NT2/D1 (cell line): ENCODE data around the gene TWF1.
A peak's percentile ranks its signal among the peaks of the same experiment; 100 is the strongest.

Experiments
- DNase-seq: peaks from one replicate; pipeline ENCODE4 v3.0.0-alpha.2; 2011; ENCODE audit warnings: low read depth, low spot score
- H3K27me3 ChIP-seq: 2 replicates; pipeline ENCODE4 v1.6.0; 2011; ENCODE audit warnings: mild to moderate bottlenecking; ENCODE audit not compliant: insufficient read length, insufficient read depth
- H3K36me3 ChIP-seq: 2 replicates; pipeline ENCODE4 v1.6.1; 2011; ENCODE audit warnings: mild to moderate bottlenecking, low read length, mixed read lengths; ENCODE audit not compliant: insufficient read depth, insufficient read length
- H3K4me1 ChIP-seq: 2 replicates; pipeline ENCODE4 v1.5.1; 2011; ENCODE audit not compliant: insufficient read depth, insufficient read length
- H3K4me3 ChIP-seq: 2 replicates; pipeline ENCODE4 v1.5.1; 2011; ENCODE audit warnings: low read depth; ENCODE audit not compliant: insufficient read length
- H3K9ac ChIP-seq: 2 replicates; pipeline ENCODE4 v1.6.0; 2011; ENCODE audit warnings: low read depth; ENCODE audit not compliant: insufficient read length
- H3K9me3 ChIP-seq: 2 replicates; pipeline ENCODE4 v1.5.1; 2011; ENCODE audit warnings: mild to moderate bottlenecking, low read length; ENCODE audit not compliant: insufficient read depth
- SUZ12 ChIP-seq: IDR thresholded peaks from 2 replicates; pipeline ENCODE4 v1.6.1; 2011; ENCODE audit not compliant: insufficient read length, insufficient read depth; ENCODE audit errors: extremely low read depth
- YY1 ChIP-seq: IDR thresholded peaks from 2 replicates; pipeline ENCODE4 v1.6.1; 2011; ENCODE audit not compliant: insufficient read length, insufficient read depth
- ZNF274 ChIP-seq: IDR thresholded peaks from 2 replicates; pipeline ENCODE4 v1.6.1; 2011; ENCODE audit warnings: mild to moderate bottlenecking, low read depth, low read length

The TWF1 gene

GRCh38 chr12:43824207-43824775 lies 18.2 kb upstream of the TWF1 start:
- DNase-seq, result no peak
- H3K27me3 ChIP-seq, result peaks cover 4% of the 10 kb centered on the region
- no peaks in the 10 kb centered on the region for H3K9me3 ChIP-seq
- TF ChIP-seq YY1, result no peak
- no peak for TF ChIP-seq SUZ12
- TF ChIP-seq ZNF274, result no peak
- H3K4me3 ChIP-seq, result no peak overlapping the region
- H3K4me1 ChIP-seq, result no peaks in the 10 kb centered on the region
- no peaks in the 10 kb centered on the region for H3K36me3 ChIP-seq
- H3K9ac ChIP-seq, result no peak overlapping the region

- no peak for TF ChIP-seq ZNF274
- TF ChIP-seq YY1, result no peak
- no peak for TF ChIP-seq SUZ12
- Histone ChIP-seq H3K36me3 (no peaks in the 10 kb centered on the region), H3K27me3 (no peaks in the 10 kb centered on the region), H3K9ac (no peak overlapping the region), H3K4me1 (no peaks in the 10 kb centered on the region), H3K4me3 (no peak overlapping the region), H3K9me3 (no peaks in the 10 kb centered on the region)
- DNase-seq, result no peak
Measured at GRCh38 chr12:43816168-43816567, 10.1 kb upstream of the TWF1 start.

GRCh38 chr12:43815416-43815815 lies 9.3 kb upstream of the TWF1 start:
- no peak for TF ChIP-seq ZNF274
- TF ChIP-seq SUZ12, result no peak
- no peak for TF ChIP-seq YY1
- no peak overlapping the region for H3K9ac ChIP-seq
- no peaks in the 10 kb centered on the region for H3K9me3 ChIP-seq
- H3K4me3 ChIP-seq, result no peak overlapping the region
- DNase-seq, result no peak
- H3K4me1 ChIP-seq, result no peaks in the 10 kb centered on the region
- no peaks in the 10 kb centered on the region for H3K36me3 ChIP-seq
- no peaks in the 10 kb centered on the region for H3K27me3 ChIP-seq

GRCh38 chr12:43812926-43813325 lies 6.8 kb upstream of the TWF1 start:
- no peaks in the 10 kb centered on the region for H3K9me3 ChIP-seq
- DNase-seq, result no peak
- TF ChIP-seq SUZ12, result no peak

DNA sequence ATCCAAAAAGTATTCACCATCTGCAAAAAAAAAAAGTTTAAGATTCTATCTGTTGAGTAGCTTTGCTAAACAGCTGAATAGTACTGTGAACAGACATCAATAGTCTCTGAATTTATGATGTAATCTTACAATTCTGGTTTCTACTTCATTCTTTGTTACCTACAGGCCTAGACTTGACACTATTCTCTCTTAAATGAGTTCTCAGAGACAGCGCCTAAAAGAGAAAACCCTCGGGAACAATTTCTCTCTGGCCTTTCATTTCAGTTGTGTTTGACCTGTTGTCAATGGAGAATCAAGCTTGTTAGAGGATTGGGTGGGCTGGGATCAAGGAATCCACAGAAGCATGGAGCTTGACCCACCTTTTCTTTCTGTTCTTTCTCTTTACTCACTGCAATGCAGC lies 5.9 kb upstream of the TWF1 start:
- Histone ChIP-seq H3K36me3 (no peaks in the 10 kb centered on the region), H3K4me3 (no peak overlapping the region), H3K9ac (no peak overlapping the region), H3K4me1 (no peaks in the 10 kb centered on the region), H3K27me3 (no peaks in the 10 kb centered on the region), H3K9me3 (no peaks in the 10 kb centered on the region)
- no peak for DNase-seq
- TF ChIP-seq SUZ12 (no peak), ZNF274 (no peak), YY1 (no peak)

More at GRCh38 chr12:43812926-43813325, 6.8 kb upstream of the TWF1 start:
- H3K9ac ChIP-seq, result no peak overlapping the region
- H3K4me3 ChIP-seq, result no peak overlapping the region
- H3K4me1 ChIP-seq, result no peaks in the 10 kb centered on the region
- H3K36me3 ChIP-seq, result no peaks in the 10 kb centered on the region
- H3K27me3 ChIP-seq, result no peaks in the 10 kb centered on the region

GRCh38 chr12:43807386-43807785 lies 1.3 kb upstream of the TWF1 start:
- TF ChIP-seq YY1, result no peak
- TF ChIP-seq ZNF274, result no peak
- no peak for TF ChIP-seq SUZ12
- no peaks in the 10 kb centered on the region for H3K4me1 ChIP-seq
- no peaks in the 10 kb centered on the region for H3K9me3 ChIP-seq
- peaks cover 15% of the 10 kb centered on the region for H3K36me3 ChIP-seq
- no peak overlapping the region for H3K9ac ChIP-seq
- no peak overlapping the region for H3K4me3 ChIP-seq
- no peak for DNase-seq
- no peaks in the 10 kb centered on the region for H3K27me3 ChIP-seq

- H3K9ac ChIP-seq, result peak overlapping the region; percentile 96
- H3K36me3 ChIP-seq, result peaks cover 21% of the 10 kb centered on the region
- H3K27me3 ChIP-seq, result no peaks in the 10 kb centered on the region
- no peaks in the 10 kb centered on the region for H3K4me1 ChIP-seq
- H3K4me3 ChIP-seq, result peak overlapping the region; percentile 95
- H3K9me3 ChIP-seq, result no peaks in the 10 kb centered on the region
- no peak for DNase-seq
- TF ChIP-seq SUZ12 (no peak), ZNF274 (no peak), YY1 (no peak)
Measured at GRCh38 chr12:43806737-43807072, 588 bp upstream of the TWF1 start.

DNA sequence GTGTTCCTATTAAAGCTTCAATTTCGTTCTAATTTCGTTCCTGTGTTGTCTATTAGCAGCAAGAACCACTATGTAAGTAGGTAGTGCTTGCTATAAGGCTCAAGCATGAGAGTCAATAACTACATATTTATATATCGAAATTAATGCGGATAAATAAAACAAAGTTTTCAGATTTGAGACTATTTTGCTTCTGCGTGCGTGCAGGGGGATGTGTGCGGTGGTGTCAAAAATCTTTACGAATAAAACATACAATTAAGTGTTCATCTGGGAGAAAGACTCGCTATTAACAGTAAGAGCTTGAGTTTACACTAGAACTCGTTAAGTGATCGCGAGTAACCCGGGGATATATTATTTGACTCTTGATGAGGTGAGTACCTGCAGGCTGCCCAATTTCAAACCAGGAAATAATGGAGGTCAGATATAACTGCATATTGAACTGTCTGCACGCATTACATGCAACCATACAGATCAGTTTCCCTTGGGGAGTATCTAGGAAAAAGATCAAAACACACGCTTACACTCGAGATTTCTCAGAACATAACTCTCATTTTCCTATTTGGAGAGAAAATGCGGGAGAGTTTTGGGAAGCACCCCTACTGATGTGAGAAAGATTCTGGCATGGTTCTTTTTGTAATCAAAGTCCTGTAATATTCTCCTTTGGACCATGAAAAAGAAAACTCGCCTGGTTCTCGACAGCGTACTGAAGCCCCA lies 813 bp downstream of the TWF1 start:
- H3K36me3 ChIP-seq, result peaks cover 35% of the 10 kb centered on the region
- H3K9ac ChIP-seq, result peak overlapping the region; percentile 96
- no peak for TF ChIP-seq ZNF274
- TF ChIP-seq SUZ12, result no peak
- no peak for TF ChIP-seq YY1
- no peaks in the 10 kb centered on the region for H3K9me3 ChIP-seq
- H3K4me3 ChIP-seq, result peak overlapping the region; percentile 95
- H3K4me1 ChIP-seq, result no peaks in the 10 kb centered on the region
- DNase-seq, result no peak
- H3K27me3 ChIP-seq, result no peaks in the 10 kb centered on the region
